ENCODE results near the gene FSIP1.

The FSIP1 gene

DNA sequence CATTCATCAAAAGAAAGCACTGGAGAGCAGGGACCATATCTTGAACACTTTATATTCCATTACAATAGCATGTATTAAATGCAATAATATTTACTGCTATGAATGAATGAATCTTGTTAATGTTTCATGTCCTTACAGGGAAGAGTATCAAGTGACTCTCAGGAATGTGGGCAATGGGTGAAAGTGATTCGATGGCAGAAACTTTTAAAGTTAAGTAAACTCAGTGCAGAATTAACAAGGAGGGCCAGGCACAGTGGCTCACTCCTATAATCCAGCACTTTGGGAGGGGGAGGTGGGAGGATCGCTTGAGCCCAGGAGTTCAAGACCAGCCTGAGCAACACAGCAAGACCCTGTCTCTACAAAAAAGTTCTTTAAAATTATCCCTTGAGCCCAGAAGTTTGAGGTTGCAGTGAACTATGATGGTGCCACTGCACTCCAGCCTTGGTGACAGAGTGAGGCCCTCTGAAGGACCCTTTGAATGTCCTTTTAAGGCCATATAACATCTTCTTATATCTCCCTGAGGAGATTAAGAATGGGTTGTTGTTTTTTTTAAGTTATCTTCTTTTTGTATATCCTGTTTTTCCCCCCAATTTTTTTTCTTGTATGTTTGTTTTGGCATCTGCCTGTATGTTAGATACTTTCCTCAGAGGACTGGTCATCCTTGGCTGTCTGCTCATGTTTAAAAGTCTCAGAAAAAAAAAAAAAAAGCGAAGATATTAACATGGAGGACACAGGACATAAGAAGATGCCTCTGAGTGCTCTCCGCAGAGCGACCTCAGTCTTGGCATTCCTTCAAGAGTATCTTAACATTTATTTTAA is 9.6 kb upstream of the FSIP1 start:
- Histone ChIP-seq H3K27me3 (ENCODE audit: insufficient read depth, low read depth, severe bottlenecking) (no peaks in the 10 kb centered on the region), H3K4me3 (ENCODE audit: low read depth, low read length) (no peak overlapping the region), H3K9me3 (ENCODE audit: severe bottlenecking) (no peaks in the 10 kb centered on the region), H3K27ac (no peak overlapping the region), H3K36me3 (no peaks in the 10 kb centered on the region)
- TF ChIP-seq CTCF (IDR thresholded peaks at IDR 0.05; ENCODE audit: low read depth, low read length), result no peak
- no peak for DNase-seq

DNA sequence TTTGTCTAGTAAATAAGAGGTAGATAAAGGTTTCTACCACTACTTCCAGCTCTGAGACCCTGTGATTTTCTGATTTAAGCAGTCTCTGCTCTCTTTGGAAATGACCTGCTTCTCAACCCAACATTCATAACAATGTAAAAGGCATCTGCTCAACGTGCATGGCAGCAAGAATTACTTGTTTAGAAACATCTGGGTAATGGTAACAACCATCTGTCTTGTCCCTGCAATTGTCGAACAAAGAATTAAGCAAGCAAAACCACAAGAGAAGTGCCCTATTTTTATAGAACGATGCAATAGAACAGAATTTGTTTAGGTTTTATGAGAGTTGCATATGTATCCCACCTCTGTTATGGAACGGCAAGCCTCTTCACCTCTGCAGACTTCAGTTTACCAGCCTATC is 7.1 kb upstream of the FSIP1 start:
- H3K9me3 ChIP-seq (ENCODE audit: severe bottlenecking), result no peaks in the 10 kb centered on the region
- no peak overlapping the region for H3K27ac ChIP-seq
- no peaks in the 10 kb centered on the region for H3K27me3 ChIP-seq (ENCODE audit: insufficient read depth, low read depth, severe bottlenecking)
- no peak for TF ChIP-seq CTCF (IDR thresholded peaks at IDR 0.05; ENCODE audit: low read depth, low read length)
- no peak overlapping the region for H3K4me3 ChIP-seq (ENCODE audit: low read depth, low read length)
- no peak for DNase-seq
- no peaks in the 10 kb centered on the region for H3K36me3 ChIP-seq

GRCh38 chr15:39788800-39789565 is 6.3 kb upstream of the FSIP1 start:
- Histone ChIP-seq H3K36me3 (no peaks in the 10 kb centered on the region), H3K9me3 (ENCODE audit: severe bottlenecking) (no peaks in the 10 kb centered on the region), H3K27me3 (ENCODE audit: insufficient read depth, low read depth, severe bottlenecking) (no peaks in the 10 kb centered on the region), H3K4me3 (ENCODE audit: low read depth, low read length) (no peak overlapping the region), H3K27ac (no peak overlapping the region)
- TF ChIP-seq CTCF (IDR thresholded peaks at IDR 0.05; ENCODE audit: low read depth, low read length), result no peak
- DNase-seq, result no peak

DNA sequence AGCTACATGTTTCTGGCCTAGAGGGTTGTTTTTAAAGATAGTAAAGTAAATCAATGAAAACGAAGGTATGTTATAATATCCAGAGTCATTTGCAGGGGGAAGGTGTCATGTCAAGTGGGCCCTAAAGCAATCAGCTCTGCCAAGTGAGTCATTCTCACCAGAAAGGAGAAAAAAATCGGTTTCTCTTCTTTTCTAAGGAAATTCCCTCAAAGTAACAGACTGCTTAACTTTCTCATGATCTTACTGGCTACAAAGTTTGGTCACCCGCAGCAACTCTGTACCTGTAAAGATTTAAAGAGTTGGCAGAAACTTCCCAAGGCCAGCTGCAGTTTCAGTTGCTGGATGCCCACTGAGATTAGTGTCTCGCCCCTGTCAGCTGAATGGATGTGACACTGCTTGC is 5.5 kb upstream of the FSIP1 start:
- no peak for DNase-seq
- H3K27ac ChIP-seq, result no peak overlapping the region
- no peaks in the 10 kb centered on the region for H3K36me3 ChIP-seq
- no peaks in the 10 kb centered on the region for H3K9me3 ChIP-seq (ENCODE audit: severe bottlenecking)
- no peak overlapping the region for H3K4me3 ChIP-seq (ENCODE audit: low read depth, low read length)
- H3K27me3 ChIP-seq (ENCODE audit: insufficient read depth, low read depth, severe bottlenecking), result no peaks in the 10 kb centered on the region
- no peak for TF ChIP-seq CTCF (IDR thresholded peaks at IDR 0.05; ENCODE audit: low read depth, low read length)

- no peak for DNase-seq
- TF ChIP-seq CTCF (IDR thresholded peaks at IDR 0.05; ENCODE audit: low read depth, low read length), result no peak
- H3K36me3 ChIP-seq, result no peaks in the 10 kb centered on the region
- no peak overlapping the region for H3K27ac ChIP-seq
- H3K9me3 ChIP-seq (ENCODE audit: severe bottlenecking), result no peaks in the 10 kb centered on the region
- no peaks in the 10 kb centered on the region for H3K27me3 ChIP-seq (ENCODE audit: insufficient read depth, low read depth, severe bottlenecking)
- H3K4me3 ChIP-seq (ENCODE audit: low read depth, low read length), result no peak overlapping the region
Measured at GRCh38 chr15:39787479-39787878, 4.8 kb upstream of the FSIP1 start.
